Colonic mucosa (tissue), 4 donors: ENCODE measurements around the gene RYR1. TPM values are rescaled to one million over a fixed set of nuclear protein-coding genes. Genes with fewer than 3 reads are reported as not detected.
"Not testable (repeated sequence)": the region's sequence is repeated elsewhere in the genome, so short reads cannot be mapped to it uniquely, and the experiment has no call there.

ENCODE experiments used
- DNase-seq: peaks from one replicate; pipeline ENCODE4 v3.0.0-alpha.2; 2020
- H3K27ac ChIP-seq: fragments of 200-600 bp; one replicate; pipeline ENCODE4 v1.8.0; 2021
- H3K27me3 ChIP-seq: fragments of 200-600 bp; one replicate; pipeline ENCODE4 v1.8.0; 2021
- H3K36me3 ChIP-seq: fragments of 200-600 bp; one replicate; pipeline ENCODE4 v1.8.0; 2021
- H3K4me1 ChIP-seq: fragments of 200-600 bp; one replicate; pipeline ENCODE4 v1.8.0; 2021; ENCODE audit warnings: mild to moderate bottlenecking
- H3K4me3 ChIP-seq: fragments of 200-600 bp; one replicate; pipeline ENCODE4 v1.8.0; 2021
- H3K9ac ChIP-seq, 2 donors: one replicate each; pipeline ENCODE4 v1.7.0; 2013; ENCODE audit warnings: control low read depth in 2 of 2, low read depth in 2 of 2, low read length in 2 of 2
- H3K9me3 ChIP-seq: fragments of 200-600 bp; one replicate; pipeline ENCODE4 v1.8.0; 2021
- intact Hi-C: fragments of 100-400 bp; cut with DNase I; formaldehyde crosslinking; loops from one replicate; pipeline ENCODE4 v1.14.1; 2022
- total RNA-seq, 2 donors: library from RNA; stranded (reverse); fragmentation: NEBNext Ultra II Directional in 1 of 2; extraction: Animal tissue kit (Norgen Biotek cat#: 25700) in 1 of 2; gene quantifications; one replicate each; pipeline ENCODE4 v1.2.1, GENCODE V29; 2021
- TF ChIP-seq, protein P1 (sequence below): fragments of 200-600 bp; IDR thresholded peaks from one replicate; pipeline ENCODE4 v1.8.0; 2022; ENCODE audit warnings: antibody characterized with exemption, mild to moderate bottlenecking
- donor health status: healthy.
- donor health status: DM: no; HTN: no; CAD: no.
- donor health status: DM: no; HTN: no; CAD: no.

RYR1 gene
- total RNA-seq, 2 donors from 2014 or later: 0.64 to 0.89 TPM

- intact Hi-C loops: no loop called here
- Histone ChIP-seq H3K4me3 (no peak overlapping the region), H3K27ac (no peak overlapping the region), H3K9ac (no peak overlapping the region), H3K36me3 (no peaks in the 10 kb centered on the region), H3K27me3 (no peaks in the 10 kb centered on the region), H3K9me3 (no peaks in the 10 kb centered on the region), H3K4me1 (no peaks in the 10 kb centered on the region)
- no peak for DNase-seq
- TF ChIP-seq, protein P1, sequence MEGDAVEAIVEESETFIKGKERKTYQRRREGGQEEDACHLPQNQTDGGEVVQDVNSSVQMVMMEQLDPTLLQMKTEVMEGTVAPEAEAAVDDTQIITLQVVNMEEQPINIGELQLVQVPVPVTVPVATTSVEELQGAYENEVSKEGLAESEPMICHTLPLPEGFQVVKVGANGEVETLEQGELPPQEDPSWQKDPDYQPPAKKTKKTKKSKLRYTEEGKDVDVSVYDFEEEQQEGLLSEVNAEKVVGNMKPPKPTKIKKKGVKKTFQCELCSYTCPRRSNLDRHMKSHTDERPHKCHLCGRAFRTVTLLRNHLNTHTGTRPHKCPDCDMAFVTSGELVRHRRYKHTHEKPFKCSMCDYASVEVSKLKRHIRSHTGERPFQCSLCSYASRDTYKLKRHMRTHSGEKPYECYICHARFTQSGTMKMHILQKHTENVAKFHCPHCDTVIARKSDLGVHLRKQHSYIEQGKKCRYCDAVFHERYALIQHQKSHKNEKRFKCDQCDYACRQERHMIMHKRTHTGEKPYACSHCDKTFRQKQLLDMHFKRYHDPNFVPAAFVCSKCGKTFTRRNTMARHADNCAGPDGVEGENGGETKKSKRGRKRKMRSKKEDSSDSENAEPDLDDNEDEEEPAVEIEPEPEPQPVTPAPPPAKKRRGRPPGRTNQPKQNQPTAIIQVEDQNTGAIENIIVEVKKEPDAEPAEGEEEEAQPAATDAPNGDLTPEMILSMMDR: no peak
Measured at GRCh38 chr19:38488776-38489481, 55.4 kb downstream of the RYR1 start.

GRCh38 chr19:38490861-38491260 lies 57.4 kb downstream of the RYR1 start:
- Histone ChIP-seq H3K9me3 (no peaks in the 10 kb centered on the region), H3K4me3 (no peak overlapping the region), H3K36me3 (no peaks in the 10 kb centered on the region), H3K4me1 (no peaks in the 10 kb centered on the region), H3K27me3 (no peaks in the 10 kb centered on the region), H3K27ac (no peak overlapping the region), H3K9ac (no peak overlapping the region)
- no peak for DNase-seq
- TF ChIP-seq, protein P1: no peak
- intact Hi-C loops: no loop called here

GRCh38 chr19:38492181-38492813 lies 58.8 kb downstream of the RYR1 start:
- Histone ChIP-seq H3K27me3 (no peaks in the 10 kb centered on the region), H3K4me1 (no peaks in the 10 kb centered on the region), H3K9ac (no peak overlapping the region), H3K27ac (no peak overlapping the region), H3K36me3 (no peaks in the 10 kb centered on the region), H3K9me3 (no peaks in the 10 kb centered on the region), H3K4me3 (no peak overlapping the region)
- intact Hi-C loops: no loop called here
- TF ChIP-seq, protein P1: no peak
- DNase-seq: no peak

DNA sequence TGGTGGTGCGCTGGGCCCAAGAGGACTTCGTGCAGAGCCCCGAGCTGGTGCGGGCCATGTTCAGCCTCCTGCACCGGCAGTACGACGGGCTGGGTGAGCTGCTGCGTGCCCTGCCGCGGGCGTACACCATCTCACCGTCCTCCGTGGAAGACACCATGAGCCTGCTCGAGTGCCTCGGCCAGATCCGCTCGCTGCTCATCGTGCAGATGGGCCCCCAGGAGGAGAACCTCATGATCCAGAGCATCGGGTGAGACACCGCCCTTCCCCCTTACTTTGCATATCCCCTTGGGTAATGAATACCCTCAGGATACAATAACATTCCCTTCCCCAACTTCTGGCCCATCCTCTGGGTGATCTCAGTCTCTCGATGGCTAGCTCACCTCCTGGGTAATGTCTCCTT lies 60.9 kb downstream of the RYR1 start:
- TF ChIP-seq, protein P1: no peak
- Histone ChIP-seq H3K27ac (no peak overlapping the region), H3K9ac (no peak overlapping the region)

GRCh38 chr19:38495375-38495774 lies 61.9 kb downstream of the RYR1 start:
- H3K9ac ChIP-seq, DNase-seq, H3K27ac ChIP-seq, intact Hi-C loops, H3K27me3 ChIP-seq, H3K4me1 ChIP-seq, H3K36me3 ChIP-seq, H3K9me3 ChIP-seq, H3K4me3 ChIP-seq: not testable (repeated sequence)

More for the DNA sequence above, 60.9 kb downstream of the RYR1 start:
- Histone ChIP-seq H3K27me3 (no peaks in the 10 kb centered on the region), H3K4me1 (no peaks in the 10 kb centered on the region), H3K9me3 (no peaks in the 10 kb centered on the region), H3K36me3 (no peaks in the 10 kb centered on the region), H3K4me3 (no peak overlapping the region)
- no peak for DNase-seq
- intact Hi-C loops: no loop called here

DNA sequence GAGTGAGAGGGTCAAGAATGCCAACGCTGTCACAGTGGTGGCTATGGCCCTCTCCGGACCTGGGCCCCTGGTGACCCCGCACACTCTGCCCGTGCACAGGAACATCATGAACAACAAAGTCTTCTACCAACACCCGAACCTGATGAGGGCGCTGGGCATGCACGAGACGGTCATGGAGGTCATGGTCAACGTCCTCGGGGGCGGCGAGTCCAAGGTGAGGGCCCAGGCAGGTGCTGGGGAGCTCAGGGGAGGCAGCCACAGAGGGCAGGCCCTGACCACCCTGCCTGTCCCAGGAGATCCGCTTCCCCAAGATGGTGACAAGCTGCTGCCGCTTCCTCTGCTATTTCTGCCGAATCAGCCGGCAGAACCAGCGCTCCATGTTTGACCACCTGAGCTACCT lies 62.6 kb downstream of the RYR1 start:
- DNase-seq: no peak
- no peak overlapping the region for H3K4me3 ChIP-seq
- TF ChIP-seq, protein P1: no peak
- no peaks in the 10 kb centered on the region for H3K36me3 ChIP-seq
- H3K9ac ChIP-seq: no peak overlapping the region
- H3K27me3 ChIP-seq: no peaks in the 10 kb centered on the region
- no peaks in the 10 kb centered on the region for H3K9me3 ChIP-seq
- intact Hi-C loops: no loop called here
- H3K4me1 ChIP-seq: no peaks in the 10 kb centered on the region
- H3K27ac ChIP-seq: no peak overlapping the region
